ENCODE data around the gene VAT1L. TPM values are rescaled to one million over a fixed set of nuclear protein-coding genes. Genes with fewer than 3 reads are reported as not detected.

Gene VAT1L
- total RNA-seq, 2 donors from 2014 or later: 0.53 to 4.1 TPM

GRCh38 chr16:78005881-78006280, 217.5 kb downstream of the VAT1L start:
- peak; percentile 67 for TF ChIP-seq CTCF (conservative IDR thresholded peaks at IDR 0.05)
- Histone ChIP-seq H3K36me3 (ENCODE audit: control insufficient read depth, insufficient read depth, low read length) (no peaks in the 10 kb centered on the region), H3K9ac (ENCODE audit: extremely low read depth, low read length, poor library complexity, severe bottlenecking) (no peak overlapping the region), H3K9me3 (ENCODE audit: control insufficient read depth, low read length) (no peaks in the 10 kb centered on the region), H3K27me3 (ENCODE audit: control insufficient read depth, insufficient read depth, low read length, poor library complexity, severe bottlenecking) (no peaks in the 10 kb centered on the region), H3K27ac (ENCODE audit: low read depth, low read length) (no peak overlapping the region), H3K4me1 (ENCODE audit: control insufficient read depth, insufficient read depth, low read length) (no peaks in the 10 kb centered on the region), H3K4me3 (ENCODE audit: low read length) (no peak overlapping the region)
- Mint-ChIP-seq H3K4me3 (no peak overlapping the region), H3K4me1 (peaks cover 4% of the 10 kb centered on the region), H3K36me3 (ENCODE audit: low read depth) (no peaks in the 10 kb centered on the region), H3K27ac (no peak overlapping the region), H3K9me3 (no peaks in the 10 kb centered on the region), H3K27me3 (ENCODE audit: insufficient read depth) (no peaks in the 10 kb centered on the region)
- WGBS, 2 experiments (ENCODE audit: insufficient coverage in 1 of 2, insufficient read length in 1 of 2): 85 to 94% methylated on average over 3 to 5 of the region's 5 CpGs
- peak; percentile 68 for DNase-seq

- no peaks in the 10 kb centered on the region for H3K9me3 Mint-ChIP-seq
- no peak overlapping the region for H3K27ac ChIP-seq (ENCODE audit: low read depth, low read length)
- DNase-seq: no peak
- H3K9ac ChIP-seq (ENCODE audit: extremely low read depth, low read length, poor library complexity, severe bottlenecking): no peak overlapping the region
- H3K27me3 ChIP-seq (ENCODE audit: control insufficient read depth, insufficient read depth, low read length, poor library complexity, severe bottlenecking): no peaks in the 10 kb centered on the region
- no peaks in the 10 kb centered on the region for H3K36me3 Mint-ChIP-seq (ENCODE audit: low read depth)
- no peaks in the 10 kb centered on the region for H3K9me3 ChIP-seq (ENCODE audit: control insufficient read depth, low read length)
- WGBS, 2 experiments (ENCODE audit: insufficient coverage in 1 of 2, insufficient read length in 1 of 2): 88 to 92% methylated on average over 2 of the region's 3 CpGs
- no peak overlapping the region for H3K27ac Mint-ChIP-seq
- peaks cover 4% of the 10 kb centered on the region for H3K4me1 Mint-ChIP-seq
- no peak for TF ChIP-seq CTCF (conservative IDR thresholded peaks at IDR 0.05)
- peaks cover 4% of the 10 kb centered on the region for H3K27me3 Mint-ChIP-seq (ENCODE audit: insufficient read depth)
- no peak overlapping the region for H3K4me3 ChIP-seq (ENCODE audit: low read length)
- no peak overlapping the region for H3K4me3 Mint-ChIP-seq
- H3K4me1 ChIP-seq (ENCODE audit: control insufficient read depth, insufficient read depth, low read length): no peaks in the 10 kb centered on the region
- no peaks in the 10 kb centered on the region for H3K36me3 ChIP-seq (ENCODE audit: control insufficient read depth, insufficient read depth, low read length)
Measured at GRCh38 chr16:78007121-78007520, 218.8 kb downstream of the VAT1L start.

GRCh38 chr16:78022347-78023060, 234.1 kb downstream of the VAT1L start, which contains the start of gene CLEC3A:
CLEC3A (plus strand) TSS chr16:78022548; CDS start chr16:78022627, 79 bp downstream.
- H3K4me1 Mint-ChIP-seq: no peaks in the 10 kb centered on the region
- H3K27ac ChIP-seq (ENCODE audit: low read depth, low read length): no peak within 1 kb of the TSS

More at GRCh38 chr16:78022347-78023060, 234.1 kb downstream of the VAT1L start, which contains the start of gene CLEC3A:
- H3K4me1 ChIP-seq (ENCODE audit: control insufficient read depth, insufficient read depth, low read length): no peaks in the 10 kb centered on the region
- H3K36me3 ChIP-seq (ENCODE audit: control insufficient read depth, insufficient read depth, low read length): no peaks in the 10 kb centered on the region
- no peak for TF ChIP-seq CTCF (conservative IDR thresholded peaks at IDR 0.05)
- peak; percentile 63 for DNase-seq
- Mint-ChIP-seq H3K4me3 (no peak within 1 kb of the TSS), H3K27ac (no peak within 1 kb of the TSS), H3K36me3 (ENCODE audit: low read depth) (no peaks in the 10 kb centered on the region), H3K9me3 (no peaks in the 10 kb centered on the region), H3K27me3 (ENCODE audit: insufficient read depth) (peaks cover 5% of the 10 kb centered on the region)
- H3K27me3 ChIP-seq (ENCODE audit: control insufficient read depth, insufficient read depth, low read length, poor library complexity, severe bottlenecking): no peaks in the 10 kb centered on the region
- H3K4me3 ChIP-seq (ENCODE audit: low read length): no peak within 1 kb of the TSS
- no peaks in the 10 kb centered on the region for H3K9me3 ChIP-seq (ENCODE audit: control insufficient read depth, low read length)
- H3K9ac ChIP-seq (ENCODE audit: extremely low read depth, low read length, poor library complexity, severe bottlenecking): no peak within 1 kb of the TSS
- 60 to 87% methylated on average over 3 to 5 of the region's 5 CpGs for WGBS, 2 experiments (ENCODE audit: insufficient coverage in 1 of 2, insufficient read length in 1 of 2)

All from endodermal cell (in vitro differentiated cells).